Measurements from ENCODE around the gene GNB1.
A peak's percentile ranks its signal among the peaks of the same experiment; 100 is the strongest.

GNB1 gene

DNA sequence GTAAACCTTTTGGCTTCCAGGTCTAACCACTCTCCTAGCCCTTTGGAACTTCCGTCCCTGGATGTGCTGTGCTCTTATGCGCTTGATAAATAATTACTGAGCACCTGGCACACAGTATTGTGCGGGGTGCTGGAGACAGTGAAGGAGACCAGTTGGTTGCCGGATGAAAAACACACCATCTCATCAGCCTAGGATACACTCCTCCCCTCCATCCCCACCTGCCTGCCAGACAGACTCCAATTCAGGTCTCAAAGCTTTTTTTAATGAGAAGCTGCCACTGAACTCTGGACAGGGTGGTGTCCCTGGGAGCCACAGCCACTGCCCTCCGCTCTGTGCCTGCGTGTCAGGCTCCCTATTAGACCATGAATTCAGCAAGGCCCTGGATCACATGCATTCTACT lies 9.2 kb downstream of the GNB1 start:
- H3K9me3 ChIP-seq (ENCODE audit: insufficient read depth, low read length, severe bottlenecking), result no peaks in the 10 kb centered on the region
- peaks cover 100% of the 10 kb centered on the region for H3K79me2 ChIP-seq (ENCODE audit: insufficient read depth, low read length)
- H3K9ac ChIP-seq (ENCODE audit: low read depth, low read length), result no peak overlapping the region
- H3K27me3 ChIP-seq (ENCODE audit: insufficient read depth, low read length, poor library complexity), result no peaks in the 10 kb centered on the region
- H3K4me1 ChIP-seq (ENCODE audit: insufficient read depth, low read length), result peaks cover 10% of the 10 kb centered on the region
- no peak overlapping the region for H2AFZ ChIP-seq (ENCODE audit: low read depth, low read length)
- no peak for ATAC-seq (ENCODE audit: insufficient read depth, low read depth)
- 0 out of 2 replicates have a peak overlapping the region, but pooled peaks have one; percentile 22 for H3K4me2 ChIP-seq (ENCODE audit: insufficient read depth, low read length)
- DNase-seq, result no peak
- peaks cover 42% of the 10 kb centered on the region for H3K36me3 ChIP-seq (ENCODE audit: insufficient read depth, low read length)
- H4K20me1 ChIP-seq (ENCODE audit: insufficient read depth, low read length), result peaks cover 80% of the 10 kb centered on the region
- TF ChIP-seq EZH2 (IDR thresholded peaks at IDR 0.05; ENCODE audit: borderline replicate concordance, low read depth, low read length, severe bottlenecking), result no peak
- TF ChIP-seq, protein P1, sequence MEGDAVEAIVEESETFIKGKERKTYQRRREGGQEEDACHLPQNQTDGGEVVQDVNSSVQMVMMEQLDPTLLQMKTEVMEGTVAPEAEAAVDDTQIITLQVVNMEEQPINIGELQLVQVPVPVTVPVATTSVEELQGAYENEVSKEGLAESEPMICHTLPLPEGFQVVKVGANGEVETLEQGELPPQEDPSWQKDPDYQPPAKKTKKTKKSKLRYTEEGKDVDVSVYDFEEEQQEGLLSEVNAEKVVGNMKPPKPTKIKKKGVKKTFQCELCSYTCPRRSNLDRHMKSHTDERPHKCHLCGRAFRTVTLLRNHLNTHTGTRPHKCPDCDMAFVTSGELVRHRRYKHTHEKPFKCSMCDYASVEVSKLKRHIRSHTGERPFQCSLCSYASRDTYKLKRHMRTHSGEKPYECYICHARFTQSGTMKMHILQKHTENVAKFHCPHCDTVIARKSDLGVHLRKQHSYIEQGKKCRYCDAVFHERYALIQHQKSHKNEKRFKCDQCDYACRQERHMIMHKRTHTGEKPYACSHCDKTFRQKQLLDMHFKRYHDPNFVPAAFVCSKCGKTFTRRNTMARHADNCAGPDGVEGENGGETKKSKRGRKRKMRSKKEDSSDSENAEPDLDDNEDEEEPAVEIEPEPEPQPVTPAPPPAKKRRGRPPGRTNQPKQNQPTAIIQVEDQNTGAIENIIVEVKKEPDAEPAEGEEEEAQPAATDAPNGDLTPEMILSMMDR (IDR thresholded peaks at IDR 0.05; ENCODE audit: borderline replicate concordance, extremely low read depth, low read length, poor library complexity, severe bottlenecking), result no peak
- H3K4me3 ChIP-seq (ENCODE audit: low read depth in 1 of 2, low read length in 2 of 2), result no peak overlapping the region
- H3K27ac ChIP-seq (ENCODE audit: low read length), result no peak overlapping the region

DNA sequence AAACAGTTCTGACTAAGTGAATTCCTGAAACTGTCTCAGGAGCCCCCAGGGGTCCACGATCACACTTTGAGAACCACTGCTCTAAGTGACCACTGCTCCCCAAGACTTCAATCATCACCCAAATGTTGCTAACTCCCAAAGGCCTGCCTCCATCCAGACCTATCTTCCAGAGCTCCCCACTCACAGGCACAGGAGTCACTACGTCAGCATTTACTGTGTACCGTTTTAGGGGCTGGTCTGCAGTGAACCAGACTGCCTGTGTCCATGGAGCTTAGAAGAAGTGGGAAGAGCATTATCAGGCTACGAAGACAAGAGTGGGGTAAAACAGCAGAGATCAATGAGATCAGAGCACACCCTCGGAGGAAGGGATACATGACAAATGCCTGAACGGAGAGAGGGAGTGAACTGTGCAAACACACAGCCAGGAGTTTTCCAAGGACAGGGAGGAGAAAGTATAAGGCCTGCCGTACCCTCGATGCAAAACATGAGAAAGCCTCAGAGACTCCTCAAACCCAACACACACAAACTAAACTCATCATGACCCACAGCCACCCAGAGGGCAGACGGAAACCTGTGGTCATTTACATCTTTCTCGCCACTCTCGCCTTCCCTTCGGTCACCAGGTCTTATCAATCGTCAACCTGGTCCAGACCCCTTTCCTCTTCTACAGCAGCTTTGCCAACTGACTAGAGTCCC lies 10.1 kb downstream of the GNB1 start:
- H3K79me2 ChIP-seq (ENCODE audit: insufficient read depth, low read length), result peaks cover 100% of the 10 kb centered on the region

GRCh38 chr1:1879942-1880341 lies 10.9 kb downstream of the GNB1 start:
- Histone ChIP-seq H3K9ac (ENCODE audit: low read depth, low read length) (no peak overlapping the region), H3K4me3 (ENCODE audit: low read depth in 1 of 2, low read length in 2 of 2) (no peak overlapping the region), H3K79me2 (ENCODE audit: insufficient read depth, low read length) (peaks cover 100% of the 10 kb centered on the region), H4K20me1 (ENCODE audit: insufficient read depth, low read length) (peaks cover 87% of the 10 kb centered on the region), H3K27me3 (ENCODE audit: insufficient read depth, low read length, poor library complexity) (no peaks in the 10 kb centered on the region), H3K4me2 (ENCODE audit: insufficient read depth, low read length) (no peak overlapping the region), H3K4me1 (ENCODE audit: insufficient read depth, low read length) (0 out of 2 replicates have a peak, but pooled peaks cover 3% of the 10 kb centered on the region), H3K9me3 (ENCODE audit: insufficient read depth, low read length, severe bottlenecking) (no peaks in the 10 kb centered on the region), H3K27ac (ENCODE audit: low read length) (no peak overlapping the region), H3K36me3 (ENCODE audit: insufficient read depth, low read length) (peaks cover 60% of the 10 kb centered on the region), H2AFZ (ENCODE audit: low read depth, low read length) (no peak overlapping the region)
- TF ChIP-seq EZH2 (IDR thresholded peaks at IDR 0.05; ENCODE audit: borderline replicate concordance, low read depth, low read length, severe bottlenecking), result no peak
- TF ChIP-seq, protein P1 (IDR thresholded peaks at IDR 0.05; ENCODE audit: borderline replicate concordance, extremely low read depth, low read length, poor library complexity, severe bottlenecking), result no peak
- DNase-seq, result no peak
- no peak for ATAC-seq (ENCODE audit: insufficient read depth, low read depth)

More for the DNA sequence above, 10.1 kb downstream of the GNB1 start:
- H2AFZ ChIP-seq (ENCODE audit: low read depth, low read length), result no peak overlapping the region
- no peak overlapping the region for H3K4me2 ChIP-seq (ENCODE audit: insufficient read depth, low read length)
- no peaks in the 10 kb centered on the region for H3K27me3 ChIP-seq (ENCODE audit: insufficient read depth, low read length, poor library complexity)
- TF ChIP-seq EZH2 (IDR thresholded peaks at IDR 0.05; ENCODE audit: borderline replicate concordance, low read depth, low read length, severe bottlenecking), result no peak
- TF ChIP-seq, protein P1 (IDR thresholded peaks at IDR 0.05; ENCODE audit: borderline replicate concordance, extremely low read depth, low read length, poor library complexity, severe bottlenecking), result no peak
- ATAC-seq (ENCODE audit: insufficient read depth, low read depth) (no peak), DNase-seq (no peak)
- peaks cover 4% of the 10 kb centered on the region; the same call in 1 of the 2 replicates for H3K4me1 ChIP-seq (ENCODE audit: insufficient read depth, low read length)
- no peaks in the 10 kb centered on the region for H3K9me3 ChIP-seq (ENCODE audit: insufficient read depth, low read length, severe bottlenecking)
- H3K9ac ChIP-seq (ENCODE audit: low read depth, low read length), result no peak overlapping the region
- H3K36me3 ChIP-seq (ENCODE audit: insufficient read depth, low read length), result peaks cover 52% of the 10 kb centered on the region
- no peak overlapping the region for H3K4me3 ChIP-seq (ENCODE audit: low read depth in 1 of 2, low read length in 2 of 2)
- H4K20me1 ChIP-seq (ENCODE audit: insufficient read depth, low read length), result peaks cover 80% of the 10 kb centered on the region
- H3K27ac ChIP-seq (ENCODE audit: low read length), result no peak overlapping the region

All from DND-41 (cell line).